Spinal cord (tissue), 10 donors: ENCODE results near the gene ITPRID2. TPM values are rescaled to one million over a fixed set of nuclear protein-coding genes. Genes with fewer than 3 reads are reported as not detected.
A peak's percentile ranks its signal among the peaks of the same experiment; 100 is the strongest.

ENCODE experiments used
- DNase-seq, 6 donors: peaks; one replicate each; pipeline versions ENCODE4 v3.0.0 to v3.0.0-alpha.2; 2013 to 2015; ENCODE audit warnings: low spot score in 6 of 6, low read depth in 4 of 6
- H3K27ac ChIP-seq: one replicate; pipeline ENCODE4 v1.5.1; 2013; ENCODE audit warnings: low read depth, low read length, control low read depth
- H3K27me3 ChIP-seq: one replicate; pipeline ENCODE4 v1.6.1; 2013; ENCODE audit warnings: low read length; ENCODE audit not compliant: control insufficient read depth, insufficient read depth
- H3K36me3 ChIP-seq: one replicate; pipeline ENCODE4 v1.6.1; 2013; ENCODE audit warnings: low read length; ENCODE audit not compliant: control insufficient read depth, insufficient read depth
- H3K4me1 ChIP-seq: one replicate; pipeline ENCODE4 v1.6.1; 2013; ENCODE audit warnings: low read length; ENCODE audit not compliant: control insufficient read depth, insufficient read depth
- H3K4me3 ChIP-seq: one replicate; pipeline ENCODE4 v1.5.1; 2013; ENCODE audit warnings: low read depth, low read length, control low read depth
- H3K9me3 ChIP-seq: one replicate; pipeline ENCODE4 v1.6.1; 2013; ENCODE audit warnings: low read length; ENCODE audit not compliant: control insufficient read depth, insufficient read depth
- WGBS: methylation state at CpG from one replicate; pipeline ENCODE4 v1.1.5; 2013; ENCODE audit warnings: missing lambda C conversion rate; ENCODE audit not compliant: insufficient coverage; 5-methylcytosine and 5-hydroxymethylcytosine counted together
- polyA plus RNA-seq, 2 donors: library from polyadenylated mRNA; unstranded; fragments of 120-200 nt; gene quantifications; one replicate each; pipeline ENCODE4 v1.2.1, GENCODE V29; 2013; ENCODE audit not compliant: insufficient read length in 2 of 2
- total RNA-seq, 2 donors: library from RNA; depleted of rRNA in 1 of 2; stranded (reverse); fragments of 120-200 nt in 1 of 2; fragments of >200 nt in 1 of 2; gene quantifications; one replicate each; pipeline versions ENCODE4 v1.2.3 to v1.2.4, GENCODE V29; 2013 to 2014
- donor health status: healthy.

The ITPRID2 gene
- total and polyA plus RNA-seq, 4 donors: 73.9 to 164 (median 121) TPM

DNA sequence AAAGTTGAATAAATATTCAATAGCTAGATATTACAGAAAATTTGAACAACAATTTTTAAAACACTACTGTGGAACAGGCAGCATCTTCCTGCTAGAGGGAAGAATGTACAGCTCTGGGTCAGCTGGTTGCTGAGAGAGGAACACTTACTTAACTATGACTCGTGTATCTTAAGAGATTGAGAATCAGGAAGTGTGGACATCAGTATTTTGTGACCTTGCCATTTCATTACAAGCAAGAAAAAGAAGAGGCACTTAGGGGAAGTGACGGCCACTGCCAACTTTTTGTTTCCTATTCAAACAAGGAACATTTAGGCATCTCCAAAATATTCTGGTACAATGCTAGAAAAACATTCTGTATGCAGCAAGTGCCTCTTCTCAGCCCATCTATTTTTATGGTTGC is 45.9 kb downstream of the ITPRID2 start:
- Histone ChIP-seq H3K9me3 (no peaks in the 10 kb centered on the region), H3K36me3 (no peaks in the 10 kb centered on the region), H3K27me3 (no peaks in the 10 kb centered on the region), H3K4me1 (no peaks in the 10 kb centered on the region), H3K27ac (no peak overlapping the region), H3K4me3 (no peak overlapping the region)
- peak in 1 of 6 donors; percentile 8 for DNase-seq
- WGBS: 80% methylated on average over 1 of the region's 2 CpGs

DNA sequence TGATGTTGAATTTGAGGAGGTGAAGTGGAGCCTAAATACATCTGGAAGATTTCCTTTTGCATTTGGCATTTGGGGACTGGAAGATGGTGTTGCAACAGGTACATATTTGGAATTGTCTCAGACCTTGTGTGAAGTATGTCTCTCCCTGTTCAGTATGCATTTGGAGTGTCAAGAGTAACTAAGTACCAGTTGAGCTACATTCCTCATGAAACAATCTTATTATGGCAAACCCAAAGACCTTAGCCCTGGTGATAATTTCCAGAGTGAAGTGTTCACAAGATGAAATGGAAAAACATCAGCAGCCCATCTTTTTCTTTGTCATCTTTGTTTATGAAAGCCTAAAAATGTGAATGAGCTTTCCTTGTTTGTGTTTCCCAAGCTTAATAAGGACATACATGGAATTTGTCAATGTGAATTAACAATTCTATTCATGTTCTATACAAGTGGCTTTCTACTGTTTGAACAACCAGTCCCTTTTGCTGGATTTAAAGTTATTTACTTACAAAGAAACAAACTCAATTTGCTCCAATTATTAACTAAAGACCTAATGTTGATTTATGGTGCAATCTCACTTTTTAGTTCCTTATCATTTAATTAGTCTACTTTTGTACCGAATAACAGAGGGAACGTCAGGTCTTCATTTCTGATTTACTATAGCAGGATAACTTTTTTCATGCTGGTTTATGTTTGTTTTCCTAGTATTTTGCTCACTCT is 52.0 kb downstream of the ITPRID2 start:
- WGBS: no CpG with 5 or more reads among the region's 2 CpGs
- Histone ChIP-seq H3K4me1 (no peaks in the 10 kb centered on the region), H3K9me3 (no peaks in the 10 kb centered on the region), H3K27ac (no peak overlapping the region), H3K27me3 (no peaks in the 10 kb centered on the region), H3K36me3 (no peaks in the 10 kb centered on the region), H3K4me3 (no peak overlapping the region)
- no peak for DNase-seq

DNA sequence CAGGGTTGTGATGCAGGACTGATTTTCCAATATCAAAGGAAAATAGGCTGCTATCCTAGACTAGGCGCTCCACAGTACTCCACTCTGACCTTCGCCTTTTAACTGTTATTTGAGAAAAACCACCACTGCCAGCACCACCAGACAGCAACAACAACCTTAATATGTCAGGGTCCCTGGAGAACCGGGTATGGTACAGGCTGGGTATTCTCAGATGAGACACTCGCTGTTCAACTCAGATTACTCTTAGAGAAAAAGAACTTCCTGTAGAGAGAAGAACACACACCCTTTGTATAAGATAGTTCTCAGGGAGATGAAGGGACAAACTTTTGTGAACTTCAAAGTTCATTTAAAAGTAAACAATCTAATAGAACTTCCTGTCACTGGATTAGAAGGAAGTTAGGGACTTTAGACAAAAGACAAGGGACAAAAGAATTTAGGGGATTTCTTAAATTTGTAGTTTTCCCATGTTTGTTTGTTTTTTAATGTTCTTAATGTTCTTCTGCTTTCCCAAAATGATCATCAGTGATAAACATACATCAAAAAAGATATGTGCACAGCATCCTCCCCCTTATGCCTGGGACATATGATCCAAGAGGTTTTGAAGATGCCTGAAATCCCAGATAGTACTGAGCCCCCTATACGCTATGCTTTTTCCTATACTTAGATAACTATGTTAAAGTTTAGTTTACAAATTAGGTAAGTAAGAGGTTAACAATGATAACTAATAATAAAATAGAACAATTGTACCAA is 52.8 kb downstream of the ITPRID2 start:
- Histone ChIP-seq H3K4me3 (no peak overlapping the region), H3K9me3 (no peaks in the 10 kb centered on the region), H3K4me1 (no peaks in the 10 kb centered on the region), H3K36me3 (no peaks in the 10 kb centered on the region), H3K27ac (no peak overlapping the region), H3K27me3 (no peaks in the 10 kb centered on the region)
- DNase-seq: no peak
- no CpG with 5 or more reads among the region's 5 CpGs for WGBS

DNA sequence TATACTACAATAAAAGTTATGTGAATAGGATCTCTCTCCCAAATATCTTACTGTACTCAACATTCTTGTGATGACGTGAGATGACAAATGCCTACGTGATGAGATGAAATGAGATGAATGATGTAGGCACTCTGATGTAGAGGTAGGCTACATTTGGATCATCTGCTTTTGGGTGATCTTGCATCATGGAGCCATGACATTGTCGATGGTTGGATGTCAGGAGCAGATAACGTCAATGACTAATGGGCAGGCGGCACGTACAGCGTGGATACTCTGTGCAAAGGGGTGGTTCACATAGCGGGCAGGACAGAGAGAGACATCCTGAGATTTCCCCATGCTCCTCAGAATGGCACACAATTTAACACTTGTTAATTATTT is 53.4 kb downstream of the ITPRID2 start:
- DNase-seq: no peak
- no peak overlapping the region for H3K27ac ChIP-seq
- no peaks in the 10 kb centered on the region for H3K27me3 ChIP-seq
- 97% methylated on average over 5 of the region's 8 CpGs for WGBS
- no peaks in the 10 kb centered on the region for H3K9me3 ChIP-seq
- no peak overlapping the region for H3K4me3 ChIP-seq
- H3K36me3 ChIP-seq: no peaks in the 10 kb centered on the region
- H3K4me1 ChIP-seq: no peaks in the 10 kb centered on the region

DNA sequence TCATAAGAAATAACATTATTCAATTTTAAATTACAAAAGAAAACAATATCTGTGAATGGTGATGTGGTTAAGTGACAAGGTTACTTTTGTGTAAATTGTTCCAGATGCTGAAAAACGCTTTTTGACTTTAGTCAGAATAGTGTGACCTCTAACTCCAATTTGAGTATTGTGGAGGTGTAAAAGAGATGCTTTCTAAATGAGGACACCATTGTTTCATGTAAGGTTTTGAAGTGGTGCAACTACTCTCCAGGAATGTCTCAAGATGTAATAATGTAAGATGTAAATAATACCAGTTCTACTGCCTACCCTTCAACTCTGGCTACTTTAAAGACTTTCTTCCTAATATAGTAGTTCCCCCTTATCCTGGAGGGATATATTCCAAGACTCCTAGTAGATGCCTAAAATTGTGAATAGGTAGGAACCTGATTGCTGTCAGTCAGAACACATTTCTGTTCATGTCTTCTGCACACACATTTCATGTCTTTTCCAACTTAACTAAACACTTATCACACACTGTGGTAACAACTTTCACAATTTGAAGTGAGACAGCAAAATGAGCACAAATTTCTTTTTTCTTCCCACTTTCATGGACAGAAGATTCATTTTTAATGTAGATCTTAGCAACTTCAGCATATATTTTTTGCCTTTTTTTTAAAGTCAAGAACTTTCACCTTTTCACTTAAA is 55.1 kb downstream of the ITPRID2 start:
- Histone ChIP-seq H3K4me1 (no peaks in the 10 kb centered on the region), H3K4me3 (no peak overlapping the region), H3K9me3 (no peaks in the 10 kb centered on the region), H3K36me3 (no peaks in the 10 kb centered on the region), H3K27me3 (no peaks in the 10 kb centered on the region), H3K27ac (no peak overlapping the region)
- WGBS: no CpG with 5 or more reads among the region's 1 CpG
- no peak for DNase-seq

DNA sequence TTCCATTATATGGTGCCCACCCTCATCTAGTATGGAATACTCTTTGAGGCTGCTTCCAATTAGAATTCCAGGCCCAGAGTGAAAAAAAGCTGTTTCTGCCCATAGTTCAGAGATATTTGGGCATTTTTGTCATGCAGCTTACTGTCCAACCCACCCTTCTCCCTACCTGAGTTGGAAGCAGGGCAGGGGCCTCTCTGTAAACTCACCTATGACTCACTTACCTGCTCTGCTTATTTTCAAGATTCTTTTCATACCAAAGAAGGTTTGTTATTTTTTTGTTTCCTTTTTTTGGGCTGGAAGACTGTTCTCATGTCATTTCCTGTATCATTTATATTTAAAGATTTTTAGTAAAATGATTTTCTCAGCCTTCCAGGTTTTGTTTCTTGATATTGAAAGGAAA is 55.7 kb downstream of the ITPRID2 start:
- no peaks in the 10 kb centered on the region for H3K36me3 ChIP-seq
- H3K9me3 ChIP-seq: no peaks in the 10 kb centered on the region
- no peak overlapping the region for H3K27ac ChIP-seq
- DNase-seq: no peak
- H3K4me3 ChIP-seq: no peak overlapping the region
- H3K27me3 ChIP-seq: no peaks in the 10 kb centered on the region
- H3K4me1 ChIP-seq: no peaks in the 10 kb centered on the region

DNA sequence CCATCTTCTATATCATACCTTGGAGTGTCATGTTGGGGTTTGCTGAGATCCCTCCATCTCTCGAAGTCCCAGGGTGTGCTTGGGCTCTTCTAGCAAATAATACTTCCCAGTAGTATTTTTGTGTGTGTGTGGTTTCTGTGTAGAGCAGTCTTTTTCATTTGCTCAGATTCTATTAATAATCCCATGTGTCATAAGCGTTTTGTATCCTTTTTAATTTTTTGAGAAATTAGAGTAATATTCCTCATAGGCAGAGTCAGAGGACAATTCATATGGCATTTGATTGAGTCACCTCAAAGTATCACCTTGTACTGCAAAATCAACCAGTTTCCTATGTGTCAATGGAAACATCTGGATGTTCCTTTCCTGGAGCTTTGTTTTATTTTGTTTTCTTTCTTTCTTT is 56.7 kb downstream of the ITPRID2 start:
- H3K27me3 ChIP-seq: no peaks in the 10 kb centered on the region
- H3K4me3 ChIP-seq: no peak overlapping the region
- no peak overlapping the region for H3K27ac ChIP-seq
- H3K36me3 ChIP-seq: no peaks in the 10 kb centered on the region
- DNase-seq: no peak
- no peaks in the 10 kb centered on the region for H3K4me1 ChIP-seq
- H3K9me3 ChIP-seq: no peaks in the 10 kb centered on the region
- no CpG with 5 or more reads among the region's 2 CpGs for WGBS

DNA sequence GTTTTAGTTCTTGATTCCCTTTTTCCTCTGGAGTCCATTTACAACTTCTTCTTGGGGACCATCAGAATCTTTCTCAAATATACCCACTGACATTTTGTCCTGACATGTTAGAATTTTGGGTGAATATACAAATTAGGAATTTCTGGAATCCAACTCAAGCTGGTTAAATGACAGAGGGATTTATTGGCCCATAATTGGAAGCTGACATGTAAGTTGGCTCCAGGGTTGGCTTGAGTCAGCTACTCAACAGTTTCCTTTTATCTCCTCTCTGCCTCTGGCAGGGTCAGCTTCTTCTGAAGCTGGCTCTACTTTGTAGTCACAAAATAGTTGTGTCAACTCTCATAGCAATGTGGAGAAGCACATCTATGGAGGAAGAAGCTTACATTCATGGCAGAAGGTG is 57.5 kb downstream of the ITPRID2 start:
- H3K9me3 ChIP-seq: no peaks in the 10 kb centered on the region
- no peak overlapping the region for H3K27ac ChIP-seq
- no peak overlapping the region for H3K4me3 ChIP-seq
- no peak for DNase-seq
- no peaks in the 10 kb centered on the region for H3K27me3 ChIP-seq
- H3K4me1 ChIP-seq: no peaks in the 10 kb centered on the region
- H3K36me3 ChIP-seq: no peaks in the 10 kb centered on the region

DNA sequence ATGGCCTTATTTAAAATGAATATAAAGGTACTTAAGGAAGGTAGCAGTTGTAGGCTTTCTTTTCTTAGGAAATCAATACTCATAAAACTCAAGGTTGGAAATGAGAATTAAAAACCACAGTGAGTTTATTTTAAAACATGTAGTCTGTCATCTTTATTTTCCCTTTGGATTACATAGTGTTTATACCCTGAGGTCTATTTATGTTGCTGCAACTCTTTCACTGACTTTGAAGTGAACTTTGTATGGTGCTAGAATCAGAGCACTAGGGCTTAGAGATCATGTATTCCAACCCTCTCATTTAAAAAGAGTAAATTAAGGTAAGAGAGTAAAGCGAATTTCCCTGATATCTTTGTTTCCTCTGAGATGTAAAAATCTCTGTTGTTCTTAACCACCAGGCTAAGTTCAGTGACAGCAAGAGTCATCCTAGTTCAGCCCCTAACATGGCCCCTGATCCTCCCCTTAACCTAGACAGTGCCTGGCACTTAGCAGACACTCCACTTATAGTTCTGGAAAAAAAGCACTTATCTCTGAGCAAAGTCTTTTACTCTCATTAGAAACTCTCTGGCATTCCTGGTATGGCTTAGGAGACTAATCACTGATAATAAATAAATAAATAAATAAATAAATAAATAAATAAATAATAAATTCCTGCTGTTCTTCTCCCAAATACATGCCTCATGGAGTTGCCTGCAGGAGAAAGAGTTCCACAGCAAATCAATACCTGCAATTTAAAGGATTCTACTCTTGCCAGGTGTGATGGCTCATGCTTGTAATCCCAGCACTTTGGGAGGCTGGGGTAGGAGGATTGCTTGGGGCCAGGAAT is 61.1 kb downstream of the ITPRID2 start:
- Histone ChIP-seq H3K4me1 (no peaks in the 10 kb centered on the region), H3K27ac (no peak overlapping the region), H3K9me3 (no peaks in the 10 kb centered on the region), H3K4me3 (no peak overlapping the region), H3K36me3 (no peaks in the 10 kb centered on the region), H3K27me3 (no peaks in the 10 kb centered on the region)
- no CpG with 5 or more reads among the region's 1 CpG for WGBS
- DNase-seq: no peak
